HG02610 (cell line): ENCODE measurements around the gene CEPT1.
"Not testable (repeated sequence)": the region's sequence is repeated elsewhere in the genome, so short reads cannot be mapped to it uniquely, and the experiment has no call there.

ENCODE experiments used
- ATAC-seq: cut with Tn5 transposase; IDR thresholded peaks from one replicate; pipeline ENCODE4 v1.9.1; 2021; ENCODE audit warnings: mild to moderate bottlenecking, moderate library complexity; ENCODE audit not compliant: unreplicated experiment

CEPT1 gene

GRCh38 chr1:111139956-111140679 lies at the start of gene CEPT1, which contains the start of gene DRAM2:
CEPT1 (plus strand) TSS chr1:111140223; CDS start chr1:111147715, 7,492 bp downstream.
DRAM2 (minus strand) TSS chr1:111140093; CDS start chr1:111131554, 8,539 bp downstream.
- peak; percentile 63 for ATAC-seq

- ATAC-seq, result not testable (repeated sequence)
These were observed 44.6 kb upstream of the CEPT1 start for GRCh38 chr1:111095421-111095820.

- ATAC-seq, result no peak
These were observed 42.5 kb upstream of the CEPT1 start for GRCh38 chr1:111097356-111098099.

- no peak for ATAC-seq
These were observed 40.7 kb upstream of the CEPT1 start for GRCh38 chr1:111099289-111099688.

GRCh38 chr1:111101854-111102642 lies 38.0 kb upstream of the CEPT1 start:
- no peak for ATAC-seq

- no peak for ATAC-seq
These were observed 35.0 kb upstream of the CEPT1 start for GRCh38 chr1:111104981-111105380.

- no peak for ATAC-seq
These were observed 29.7 kb upstream of the CEPT1 start for GRCh38 chr1:111110197-111110899.

GRCh38 chr1:111116496-111116895 lies 23.5 kb upstream of the CEPT1 start:
- no peak for ATAC-seq

- no peak for ATAC-seq
These were observed 13.7 kb upstream of the CEPT1 start for GRCh38 chr1:111126354-111126753.

- peak; percentile 76 for ATAC-seq
These were observed 11.9 kb upstream of the CEPT1 start for GRCh38 chr1:111127923-111128643.

- no peak for ATAC-seq
These were observed 10.6 kb upstream of the CEPT1 start for GRCh38 chr1:111129376-111129775.

GRCh38 chr1:111131693-111132092 lies 8.3 kb upstream of the CEPT1 start:
- no peak for ATAC-seq

- no peak for ATAC-seq
These were observed 6.2 kb upstream of the CEPT1 start for GRCh38 chr1:111133866-111134265.

- peak; percentile 45 for ATAC-seq
These were observed 583 bp upstream of the CEPT1 start for GRCh38 chr1:111139324-111139955.

- ATAC-seq, result no peak
These were observed 601 bp downstream of the CEPT1 start for GRCh38 chr1:111140680-111140967.

- ATAC-seq, result no peak
These were observed 1.5 kb downstream of the CEPT1 start for GRCh38 chr1:111141245-111142220.

- no peak for ATAC-seq
These were observed 2.4 kb downstream of the CEPT1 start for GRCh38 chr1:111142356-111142975.

GRCh38 chr1:111145542-111145941 lies 5.5 kb downstream of the CEPT1 start:
- ATAC-seq, result no peak
